B cell (primary cell): Measurements from ENCODE around the gene MAPT.

ENCODE experiments used
- CTCF ChIP-seq: fragments of 200-600 bp; IDR thresholded peaks from one replicate; pipeline ENCODE4 v1.8.0; 2022; ENCODE audit warnings: antibody characterized with exemption, mild to moderate bottlenecking
- EZH2 ChIP-seq: IDR thresholded peaks from 2 replicates; pipeline ENCODE4 v1.6.1; 2012; ENCODE audit warnings: borderline replicate concordance, low read depth, mild to moderate bottlenecking, moderate library complexity, low read length; ENCODE audit not compliant: insufficient read depth, poor library complexity, severe bottlenecking

- TF ChIP-seq CTCF (no peak), EZH2 (no peak)
These were observed 2.7 kb downstream of the MAPT start for GRCh38 chr17:45896803-45897693.
